Measurements from ENCODE around the gene F2R. TPM values are rescaled to one million over a fixed set of nuclear protein-coding genes. Genes with fewer than 3 reads are reported as not detected.
A peak's percentile ranks its signal among the peaks of the same experiment; 100 is the strongest.

The F2R gene
- total RNA-seq = 10 to 100 TPM; 12.7 to 60.5 (median 38.1) TPM
- 10 to 100 TPM in 1 of 3 donors, 1 to 10 TPM in 2; 6.0 to 21.1 (median 6.7) TPM for polyA plus RNA-seq
- long read RNA-seq, donor 1, transcript F2R-201 (2 exons, 3,821 nt) = major isoform, 16 of 16 reads
- long read RNA-seq, donor 1, partial matches to known transcripts = 0 of 16 reads
- long read RNA-seq, donor 1, other reads (novel, unspliced or antisense) = 0 of 16 reads
- long read RNA-seq, donor 2, transcript F2R-201 (2 exons, 3,821 nt) = major isoform, 10 of 54 reads
- long read RNA-seq, donor 2, partial matches to known transcripts = 44 of 54 reads
- long read RNA-seq, donor 2, other reads (novel, unspliced or antisense) = 0 of 54 reads
- long read RNA-seq, donor 3, transcript F2R-201 (2 exons, 3,821 nt) = major isoform, 17 of 17 reads
- long read RNA-seq, donor 3, partial matches to known transcripts = 0 of 17 reads
- long read RNA-seq, donor 3, other reads (novel, unspliced or antisense) = 0 of 17 reads
- long read RNA-seq, donor 4, transcript F2R-201 (2 exons, 3,821 nt) = major isoform, 5 of 7 reads
- long read RNA-seq, donor 4, partial matches to known transcripts = 0 of 7 reads
- long read RNA-seq, donor 4, other reads (novel, unspliced or antisense) = 1 of 7 reads
- long read RNA-seq, donor 5, transcript F2R-201 (2 exons, 3,821 nt) = major isoform, 64 of 69 reads
- long read RNA-seq, donor 5, partial matches to known transcripts = 5 of 69 reads
- long read RNA-seq, donor 5, other reads (novel, unspliced or antisense) = 0 of 69 reads
- long read RNA-seq, donor 6, transcript F2R-201 (2 exons, 3,821 nt) = major isoform, 12 of 15 reads
- long read RNA-seq, donor 6, partial matches to known transcripts = 0 of 15 reads
- long read RNA-seq, donor 6, other reads (novel, unspliced or antisense) = 3 of 15 reads
- long read RNA-seq, donor 7, transcript F2R-201 (2 exons, 3,821 nt) = major isoform, 8 of 8 reads
- long read RNA-seq, donor 7, partial matches to known transcripts = 0 of 8 reads
- long read RNA-seq, donor 7, other reads (novel, unspliced or antisense) = 0 of 8 reads
- long read RNA-seq, donor 8, transcript F2R-201 (2 exons, 3,821 nt) = major isoform, 26 of 26 reads
- long read RNA-seq, donor 8, partial matches to known transcripts = 0 of 26 reads
- long read RNA-seq, donor 8, other reads (novel, unspliced or antisense) = 0 of 26 reads
- long read RNA-seq, donor 9, transcript F2R-201 (2 exons, 3,821 nt) = major isoform, 13 of 19 reads
- long read RNA-seq, donor 9, partial matches to known transcripts = 6 of 19 reads
- long read RNA-seq, donor 9, other reads (novel, unspliced or antisense) = 0 of 19 reads
- long read RNA-seq, donor 10, transcript F2R-201 (2 exons, 3,821 nt) = major isoform, 12 of 12 reads
- long read RNA-seq, donor 10, partial matches to known transcripts = 0 of 12 reads
- long read RNA-seq, donor 10, other reads (novel, unspliced or antisense) = 0 of 12 reads

- intact Hi-C loops (cut with DNase I) = no loop called here
- Histone ChIP-seq H3K27me3 (no peaks in the 10 kb centered on the region), H3K4me1 (replicated peaks in 1 of 2) (peaks cover 6 to 18% of the 10 kb centered on the region in 2 donors), H3K9me3 (replicated peaks in 1 of 3) (no peaks in the 10 kb centered on the region), H3K4me3 (peak within 1 kb of the TSS; percentile 48 to 93 (median 77)), H3K27ac (peak within 1 kb of the TSS in 4 of 5 donors; percentile 32 to 86 (median 48)), H3K36me3 (replicated peaks in 1 of 2) (no peaks in the 10 kb centered on the region)
- DNase-seq = peak in 6 of 7 donors; percentile 32 to 61 (median 46)
- 0 to 1% (median 0%) methylated on average over 22 to 82 of the region's 82 CpGs for WGBS, 4 donors
- TF ChIP-seq POLR2A (IDR thresholded peaks at IDR 0.05) (no peak), CTCF (IDR thresholded peaks at IDR 0.05) (peak in 3 of 6 experiments; percentile 32 to 53 (median 47))
Measured at GRCh38 chr5:76715736-76716455, at the start of gene F2R. Gene F2R (plus strand): TSS chr5:76716126. CDS start chr5:76716308, 182 bp downstream.

DNA sequence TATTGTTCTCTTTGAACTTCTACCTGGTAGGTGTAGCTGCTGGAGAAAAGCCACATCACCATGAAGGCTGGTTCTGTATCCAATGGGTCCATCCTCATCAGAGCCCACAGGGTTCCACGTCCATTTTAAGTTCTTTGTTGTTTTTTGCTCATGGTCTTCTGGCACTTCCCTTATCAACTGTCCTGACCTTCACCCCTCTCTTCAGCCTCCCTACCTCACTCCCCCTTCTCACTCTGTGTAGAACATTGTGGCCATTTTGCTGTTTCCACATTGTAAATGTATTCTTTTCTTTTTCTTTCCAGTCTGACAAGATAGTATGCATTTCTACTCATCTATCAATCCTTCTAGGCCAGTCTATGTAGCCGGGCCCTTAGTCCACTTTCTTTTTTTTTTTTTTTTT lies 48.4 kb upstream of the F2R start:
- WGBS, 4 donors = 36 to 50% (median 44%) methylated on average over 2 of the region's 2 CpGs
- intact Hi-C loops (cut with DNase I) = no loop called here
- peak overlapping the region in 1 of 5 donors; percentile 11 for H3K27ac ChIP-seq
- H3K27me3 ChIP-seq = no peaks in the 10 kb centered on the region
- H3K36me3 ChIP-seq (replicated peaks in 1 of 2) = no peaks in the 10 kb centered on the region
- no peak overlapping the region for H3K4me3 ChIP-seq
- H3K4me1 ChIP-seq (replicated peaks in 1 of 2) = peaks cover 6 to 8% of the 10 kb centered on the region in 2 donors
- H3K9me3 ChIP-seq (replicated peaks in 1 of 3) = no peaks in the 10 kb centered on the region
- TF ChIP-seq POLR2A (IDR thresholded peaks at IDR 0.05) = no peak
- no peak for TF ChIP-seq CTCF (IDR thresholded peaks at IDR 0.05)
- DNase-seq = peak in 1 of 7 donors; percentile 18

GRCh38 chr5:76669245-76669644 lies 46.7 kb upstream of the F2R start:
- Histone ChIP-seq H3K4me3 (no peak overlapping the region), H3K27ac (no peak overlapping the region), H3K9me3 (replicated peaks in 1 of 3) (no peaks in the 10 kb centered on the region), H3K27me3 (no peaks in the 10 kb centered on the region), H3K4me1 (replicated peaks in 1 of 2) (peaks cover 6 to 8% of the 10 kb centered on the region in 2 donors), H3K36me3 (replicated peaks in 1 of 2) (no peaks in the 10 kb centered on the region)
- WGBS, 4 donors = 92 to 97% (median 96%) methylated on average over 5 of the region's 5 CpGs
- no peak for TF ChIP-seq CTCF (IDR thresholded peaks at IDR 0.05)
- TF ChIP-seq POLR2A (IDR thresholded peaks at IDR 0.05) = no peak
- no peak for DNase-seq
- intact Hi-C loops (cut with DNase I) = no loop called here
